Right lobe of liver (tissue), 4 donors: ENCODE data around the gene LDAH.

Experiments
- CTCF ChIP-seq, 4 donors: fragments of 200-600 bp in 3 of 4; fragments of 450-650 bp in 1 of 4; IDR thresholded peaks; one replicate each; pipeline versions ENCODE4 v1.5.1 to v1.8.0; 2016 to 2022; ENCODE audit warnings: antibody characterized with exemption in 4 of 4, mild to moderate bottlenecking in 2 of 4
- POLR2A ChIP-seq: fragments of 450-650 bp; IDR thresholded peaks from one replicate; pipeline ENCODE4 v1.6.1; 2017; ENCODE audit warnings: antibody characterized with exemption, mild to moderate bottlenecking
- donor health status: DM: no; HTN: no; CAD: no.
- donor health status: DM: no; HTN: no; CAD: no.
- donor health status: DM: no; HTN: yes; CAD: no.

- TF ChIP-seq CTCF (IDR thresholded peaks at IDR 0.05) (no peak), POLR2A (no peak)
Measured at GRCh38 chr2:20656561-20656960, 166.3 kb downstream of the LDAH start.
